ENCODE data around the gene DENND1A.

GRCh38 chr9:123796094-123796493 is 133.8 kb downstream of the DENND1A start:
- TF ChIP-seq, protein P1, sequence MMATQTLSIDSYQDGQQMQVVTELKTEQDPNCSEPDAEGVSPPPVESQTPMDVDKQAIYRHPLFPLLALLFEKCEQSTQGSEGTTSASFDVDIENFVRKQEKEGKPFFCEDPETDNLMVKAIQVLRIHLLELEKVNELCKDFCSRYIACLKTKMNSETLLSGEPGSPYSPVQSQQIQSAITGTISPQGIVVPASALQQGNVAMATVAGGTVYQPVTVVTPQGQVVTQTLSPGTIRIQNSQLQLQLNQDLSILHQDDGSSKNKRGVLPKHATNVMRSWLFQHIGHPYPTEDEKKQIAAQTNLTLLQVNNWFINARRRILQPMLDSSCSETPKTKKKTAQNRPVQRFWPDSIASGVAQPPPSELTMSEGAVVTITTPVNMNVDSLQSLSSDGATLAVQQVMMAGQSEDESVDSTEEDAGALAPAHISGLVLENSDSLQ (IDR thresholded peaks at IDR 0.05): no peak
- TF ChIP-seq FOXM1 (IDR thresholded peaks at IDR 0.05; ENCODE audit: borderline replicate concordance) (no peak), FOXA1 (IDR thresholded peaks at IDR 0.05) (no peak), BHLHE40 (IDR thresholded peaks at IDR 0.05; ENCODE audit: borderline replicate concordance) (no peak), SP1 (IDR thresholded peaks at IDR 0.05) (no peak), SUZ12 (IDR thresholded peaks at IDR 0.05) (no peak), NFRKB (IDR thresholded peaks at IDR 0.05) (no peak), HDGF (IDR thresholded peaks at IDR 0.05; ENCODE audit: borderline replicate concordance) (no peak), TARDBP (IDR thresholded peaks at IDR 0.05) (no peak), ARNT (IDR thresholded peaks at IDR 0.05) (no peak), CTBP1 (IDR thresholded peaks at IDR 0.05; ENCODE audit: borderline replicate concordance) (no peak), FOXK2 (IDR thresholded peaks at IDR 0.05) (no peak), ELF4 (IDR thresholded peaks at IDR 0.05) (no peak), ZNF384 (IDR thresholded peaks at IDR 0.05) (no peak)

Data from HEK293T (cell line).